ENCODE data around the gene BCKDHA. TPM values are rescaled to one million over a fixed set of nuclear protein-coding genes. Genes with fewer than 3 reads are reported as not detected.
A peak's percentile ranks its signal among the peaks of the same experiment; 100 is the strongest.
"Not testable (repeated sequence)": the region's sequence is repeated elsewhere in the genome, so short reads cannot be mapped to it uniquely, and the experiment has no call there.

Gene BCKDHA
- total and polyA plus RNA-seq, 8 donors: 1.8 to 80.6 (median 43.1) TPM

GRCh38 chr19:41364524-41365391, 32.9 kb upstream of the BCKDHA start:
- intact Hi-C loops (cut with DNase I; ENCODE audit: low total_unique reads): no loop called here
- DNase-seq: no peak
- Histone ChIP-seq H3K4me3 (peak overlapping the region; percentile 51 to 76 (median 66)), H3K9me3 (no peaks in the 10 kb centered on the region), H3K27ac (peak overlapping the region; percentile 92 to 99 (median 95)), H3K4me1 (peaks cover 27 to 55% (median 37%) of the 10 kb centered on the region in 4 donors), H3K27me3 (no peaks in the 10 kb centered on the region), H3K36me3 (no peaks in the 10 kb centered on the region)
- WGBS, 5 donors: 74 to 78% (median 76%) methylated on average over 14 of the region's 14 CpGs
- no peak for TF ChIP-seq EP300 (IDR thresholded peaks at IDR 0.05)
- TF ChIP-seq CTCF (IDR thresholded peaks at IDR 0.05): no peak
- no peak for TF ChIP-seq POLR2AphosphoS5 (IDR thresholded peaks at IDR 0.05)
- TF ChIP-seq POLR2A (IDR thresholded peaks at IDR 0.05): no peak

DNA sequence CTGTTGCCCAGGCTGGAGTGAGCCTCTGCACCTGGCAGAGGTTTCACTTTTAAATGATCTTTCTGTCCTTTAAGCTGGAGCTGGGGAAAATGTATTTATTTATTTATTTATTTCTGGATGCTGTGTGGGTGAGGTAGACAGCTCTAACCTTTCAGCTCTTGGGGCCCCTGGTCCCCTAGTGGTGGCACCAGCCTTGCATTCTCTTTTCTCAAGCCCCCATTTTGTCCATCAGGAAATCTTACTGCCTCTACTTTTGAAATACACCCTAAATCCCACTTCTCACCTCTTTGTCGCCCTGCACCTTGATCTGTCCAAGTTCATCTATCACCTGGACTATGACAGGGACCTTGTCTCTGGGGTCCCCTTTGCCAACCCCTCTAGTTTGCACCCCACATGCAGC, 31.5 kb upstream of the BCKDHA start:
- WGBS, 5 donors: 94 to 100% (median 96%) methylated on average over 1 of the region's 1 CpG
- no peaks in the 10 kb centered on the region for H3K36me3 ChIP-seq
- no peak for DNase-seq
- H3K4me3 ChIP-seq: no peak overlapping the region
- intact Hi-C loops (cut with DNase I; ENCODE audit: low total_unique reads): no loop called here
- peaks cover 27 to 55% (median 37%) of the 10 kb centered on the region in 4 donors for H3K4me1 ChIP-seq
- H3K27me3 ChIP-seq: no peaks in the 10 kb centered on the region
- no peaks in the 10 kb centered on the region for H3K9me3 ChIP-seq
- TF ChIP-seq CTCF (IDR thresholded peaks at IDR 0.05): no peak
- H3K27ac ChIP-seq: no peak overlapping the region

GRCh38 chr19:41367848-41368301, 29.7 kb upstream of the BCKDHA start:
- intact Hi-C loops (cut with DNase I; ENCODE audit: low total_unique reads): no loop called here
- peak overlapping the region; percentile 49 to 82 (median 69) for H3K27ac ChIP-seq

GRCh38 chr19:41369769-41370168, 27.8 kb upstream of the BCKDHA start:
- WGBS, 5 donors: 94 to 100% (median 98%) methylated on average over 2 of the region's 2 CpGs
- Histone ChIP-seq H3K27ac (no peak overlapping the region), H3K4me1 (peaks cover 24 to 49% (median 32%) of the 10 kb centered on the region in 4 donors), H3K4me3 (no peak overlapping the region), H3K36me3 (no peaks in the 10 kb centered on the region), H3K27me3 (no peaks in the 10 kb centered on the region), H3K9me3 (no peaks in the 10 kb centered on the region)
- intact Hi-C loops (cut with DNase I; ENCODE audit: low total_unique reads): no loop called here
- TF ChIP-seq CTCF (IDR thresholded peaks at IDR 0.05) (no peak), POLR2AphosphoS5 (IDR thresholded peaks at IDR 0.05) (no peak), POLR2A (IDR thresholded peaks at IDR 0.05) (no peak), EP300 (IDR thresholded peaks at IDR 0.05) (no peak)
- no peak for DNase-seq

More at GRCh38 chr19:41367848-41368301, 29.7 kb upstream of the BCKDHA start:
- Histone ChIP-seq H3K36me3 (no peaks in the 10 kb centered on the region), H3K4me3 (no peak overlapping the region), H3K27me3 (no peaks in the 10 kb centered on the region), H3K4me1 (peaks cover 23 to 48% (median 32%) of the 10 kb centered on the region in 4 donors), H3K9me3 (no peaks in the 10 kb centered on the region)
- WGBS, 5 donors: 30 to 46% (median 34%) methylated on average over 6 of the region's 6 CpGs
- peak in 1 of 2 donors; percentile 59 for DNase-seq
- peak in 1 of 3 donors; percentile 13 for TF ChIP-seq POLR2AphosphoS5 (IDR thresholded peaks at IDR 0.05)
- TF ChIP-seq EP300 (IDR thresholded peaks at IDR 0.05): no peak

DNA sequence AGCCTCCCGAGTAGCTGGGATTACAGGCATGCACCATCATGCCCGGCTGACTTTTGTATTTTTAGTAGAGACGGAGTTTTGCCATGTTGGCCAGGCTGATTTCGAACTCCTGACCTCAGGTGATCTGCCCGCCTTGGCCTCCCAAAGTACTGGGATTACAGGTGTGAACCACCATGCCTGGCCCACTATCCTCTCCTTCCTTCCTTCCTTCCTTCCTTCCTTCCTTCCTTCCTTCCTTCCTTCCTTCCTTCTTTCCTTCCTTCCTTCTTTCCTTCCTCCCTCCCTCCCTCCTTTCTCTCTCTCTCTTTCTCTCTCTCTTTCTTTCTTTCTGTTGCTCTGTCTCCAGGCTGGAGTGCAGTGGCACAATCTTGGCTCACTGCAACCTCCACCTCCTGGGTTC, 26.5 kb upstream of the BCKDHA start:
- H3K9me3 ChIP-seq; DNase-seq; H3K27ac ChIP-seq; intact Hi-C loops (cut with DNase I; ENCODE audit: low total_unique reads); H3K36me3 ChIP-seq; H3K27me3 ChIP-seq; H3K4me3 ChIP-seq: not testable (repeated sequence)
- H3K4me1 ChIP-seq: peaks cover 27 to 52% (median 37%) of the 10 kb centered on the region in 4 donors
- 88 to 97% (median 95%) methylated on average over 5 of the region's 5 CpGs for WGBS, 5 donors

All from stomach (tissue), 9 donors.